Panc1 (cell line): ENCODE measurements around the gene USP6NL.

Source experiments
- CTCF ChIP-seq: fragments of 450-650 bp; IDR thresholded peaks from 2 replicates; pipeline ENCODE4 v1.5.1; 2017; ENCODE audit warnings: mild to moderate bottlenecking
- POLR2AphosphoS5 ChIP-seq: IDR thresholded peaks from 2 replicates; pipeline ENCODE4 v1.6.1; 2012; ENCODE audit warnings: mild to moderate bottlenecking, low read depth, low read length, moderate library complexity
- TCF7L2 ChIP-seq: IDR thresholded peaks from 2 replicates; pipeline ENCODE4 v1.6.1; 2011; ENCODE audit warnings: mild to moderate bottlenecking, low read depth, low read length, inconsistent platforms

GRCh38 chr10:11529276-11529903 is 82.1 kb downstream of the USP6NL start:
- no peak for TF ChIP-seq CTCF
- TF ChIP-seq POLR2AphosphoS5, result no peak
- TF ChIP-seq TCF7L2, result no peak
